Activated gamma-delta T cell (primary cell): ENCODE data around the gene LIMD2.
A peak's percentile ranks its signal among the peaks of the same experiment; 100 is the strongest.

Source experiments
- DNase-seq: peaks from one replicate; lab custom pipeline; 2025; lab: John Stamatoyannopoulos, UW

Gene LIMD2

GRCh38 chr17:63701456-63701820 lies 1.5 kb upstream of the LIMD2 start:
- no peak for DNase-seq

GRCh38 chr17:63700528-63701455 lies 867 bp upstream of the LIMD2 start:
- DNase-seq: peak; percentile 55

- DNase-seq: peak; percentile 78
Observed at GRCh38 chr17:63698886-63699637, 863 bp downstream of the LIMD2 start.

GRCh38 chr17:63698381-63698885 lies 1.5 kb downstream of the LIMD2 start:
- peak; percentile 24 for DNase-seq

- DNase-seq: peak; percentile 33
Observed at GRCh38 chr17:63697341-63698286, 2.3 kb downstream of the LIMD2 start.

- no peak for DNase-seq
Observed at GRCh38 chr17:63696381-63696961, 3.5 kb downstream of the LIMD2 start.

GRCh38 chr17:63695889-63696288 lies 4.0 kb downstream of the LIMD2 start:
- DNase-seq: no peak

GRCh38 chr17:63694950-63695773 lies 4.8 kb downstream of the LIMD2 start:
- DNase-seq: no peak

- no peak for DNase-seq
Observed at GRCh38 chr17:63694229-63694949, 5.5 kb downstream of the LIMD2 start.

GRCh38 chr17:63693411-63694113 lies 6.4 kb downstream of the LIMD2 start:
- DNase-seq: no peak

- no peak for DNase-seq
Observed at GRCh38 chr17:63692195-63692816, 7.6 kb downstream of the LIMD2 start.

GRCh38 chr17:63689479-63689878 lies 10.4 kb downstream of the LIMD2 start:
- no peak for DNase-seq

- DNase-seq: no peak
Observed at GRCh38 chr17:63688396-63689020, 11.4 kb downstream of the LIMD2 start.

GRCh38 chr17:63686138-63686685 lies 13.7 kb downstream of the LIMD2 start:
- no peak for DNase-seq

GRCh38 chr17:63685578-63685977 lies 14.3 kb downstream of the LIMD2 start:
- no peak for DNase-seq

GRCh38 chr17:63685041-63685440 lies 14.9 kb downstream of the LIMD2 start:
- no peak for DNase-seq

- no peak for DNase-seq
Observed at GRCh38 chr17:63682981-63683380, 16.9 kb downstream of the LIMD2 start.

GRCh38 chr17:63682441-63682840 lies 17.5 kb downstream of the LIMD2 start:
- no peak for DNase-seq
